Keratinocyte (primary cell): ENCODE results near the gene ATAD2B. TPM values are rescaled to one million over a fixed set of nuclear protein-coding genes. Genes with fewer than 3 reads are reported as not detected.

Experiments
- DNase-seq: peaks from one replicate; pipeline ENCODE4 v3.0.0-alpha.2; 2011; ENCODE audit warnings: low read depth, missing footprints, low spot score
- FAIRE-seq: peaks from 2 replicates; lab custom pipeline; 2011; peaks lifted over from hg19 to GRCh38; lab: Jason Lieb, UNC
- H2AFZ ChIP-seq: 2 replicates; pipeline ENCODE4 v1.6.0; 2012; ENCODE audit warnings: low read length, control low read depth, inconsistent platforms; ENCODE audit not compliant: control insufficient read depth
- H3K27ac ChIP-seq: 2 replicates; pipeline ENCODE4 v1.5.1; 2011; ENCODE audit warnings: low read length; ENCODE audit not compliant: control insufficient read depth, insufficient read depth
- H3K27me3 ChIP-seq: 3 replicates; pipeline ENCODE4 v1.6.0; 2011; ENCODE audit warnings: low read length; ENCODE audit not compliant: control insufficient read depth, insufficient read depth; ENCODE audit errors: extremely low read depth
- H3K36me3 ChIP-seq, 2 experiments: 2 replicates in 1 of 2; 3 replicates in 1 of 2; pipeline ENCODE4 v1.5.1; 2011; ENCODE audit warnings: low read length in 2 of 2, mild to moderate bottlenecking in 1 of 2; ENCODE audit not compliant: control insufficient read depth in 2 of 2, insufficient read depth in 2 of 2; ENCODE audit errors: extremely low read depth in 1 of 2
- H3K4me1 ChIP-seq: 3 replicates; pipeline ENCODE4 v1.5.1; 2011; ENCODE audit warnings: low read length; ENCODE audit not compliant: control insufficient read depth, insufficient read depth; ENCODE audit errors: extremely low read depth
- H3K4me2 ChIP-seq: 3 replicates; pipeline ENCODE4 v1.6.0; 2011; ENCODE audit warnings: low read depth, low read length; ENCODE audit not compliant: control insufficient read depth, insufficient read depth; ENCODE audit errors: extremely low read depth
- H3K4me3 ChIP-seq, 3 experiments: fragments of 200-600 bp in 1 of 3; sonication (generic) in 1 of 3; 2 replicates in 2 of 3; 3 replicates in 1 of 3; pipeline ENCODE4 v1.5.1; 2011 to 2016; ENCODE audit warnings: low read length in 3 of 3, mild to moderate bottlenecking in 3 of 3, control low read depth in 2 of 3, inconsistent platforms in 1 of 3, low read depth in 1 of 3, mixed read lengths in 1 of 3, mixed run types in 1 of 3, moderate library complexity in 1 of 3; ENCODE audit not compliant: control insufficient read depth in 2 of 3, insufficient read depth in 2 of 3; ENCODE audit errors: extremely low read depth in 1 of 3
- H3K79me2 ChIP-seq: 2 replicates; pipeline ENCODE4 v1.6.0; 2012; ENCODE audit warnings: low read length; ENCODE audit not compliant: control insufficient read depth, insufficient read depth
- H3K9ac ChIP-seq: 3 replicates; pipeline ENCODE4 v1.6.0; 2011; ENCODE audit warnings: low read length; ENCODE audit not compliant: control insufficient read depth, insufficient read depth; ENCODE audit errors: extremely low read depth
- H3K9me1 ChIP-seq: 3 replicates; pipeline ENCODE4 v1.6.0; 2011; ENCODE audit warnings: low read length; ENCODE audit not compliant: control insufficient read depth, insufficient read depth; ENCODE audit errors: extremely low read depth
- H3K9me3 ChIP-seq: 2 replicates; pipeline ENCODE4 v1.5.1; 2012; ENCODE audit warnings: low read depth, low read length; ENCODE audit not compliant: control insufficient read depth
- H4K20me1 ChIP-seq: 3 replicates; pipeline ENCODE4 v1.6.0; 2011; ENCODE audit warnings: low read length; ENCODE audit not compliant: control insufficient read depth, insufficient read depth; ENCODE audit errors: extremely low read depth
- EZH2 ChIP-seq: IDR thresholded peaks from one replicate; pipeline ENCODE4 v1.6.1; 2012; ENCODE audit warnings: inconsistent platforms, mild to moderate bottlenecking, low read length, moderate library complexity
- dilution Hi-C: fragments of 300-500 bp; cut with MboI; formaldehyde crosslinking; loops from one replicate; pipeline ENCODE4 v1.7.0; 2020; ENCODE audit warnings: low sequenced_read_pairs; ENCODE audit not compliant: extremely low pct_ligation_motif_present
- polyA plus RNA-seq, 5 experiments: library from polyadenylated mRNA; depleted of rRNA in 3 of 5; stranded (reverse) in 3 of 5; stranded (forward) in 1 of 5; unstranded in 1 of 5; fragments of >200 nt; gene quantifications; 1 replicate in 1 of 5; 2 replicates in 3 of 5; 3 replicates in 1 of 5; pipeline versions ENCODE4 v1.2.1 to v1.2.3, GENCODE V29; 2011 to 2012; ENCODE audit warnings: missing spikeins in 2 of 5, low read depth in 1 of 5, low replicate concordance in 1 of 5
- TF ChIP-seq, protein P1 (sequence below), 3 experiments: IDR thresholded peaks in 1 of 3; conservative IDR thresholded peaks in 1 of 3; optimal IDR thresholded peaks in 1 of 3; 2 replicates in 2 of 3; 3 replicates in 1 of 3; pipeline versions ENCODE3 to v1.5.1; 2011; ENCODE audit warnings: low read length in 3 of 3, mild to moderate bottlenecking in 3 of 3, moderate library complexity in 2 of 3, control low read depth in 1 of 3, inconsistent platforms in 1 of 3; ENCODE audit not compliant: insufficient read depth in 2 of 3; ENCODE audit errors: extremely low read depth in 1 of 3

ATAD2B gene
- polyA plus RNA-seq, 1 donor (not counting 4 experiments of a cell fraction or from before 2014, with no cell fraction given) = 4.4 TPM

DNA sequence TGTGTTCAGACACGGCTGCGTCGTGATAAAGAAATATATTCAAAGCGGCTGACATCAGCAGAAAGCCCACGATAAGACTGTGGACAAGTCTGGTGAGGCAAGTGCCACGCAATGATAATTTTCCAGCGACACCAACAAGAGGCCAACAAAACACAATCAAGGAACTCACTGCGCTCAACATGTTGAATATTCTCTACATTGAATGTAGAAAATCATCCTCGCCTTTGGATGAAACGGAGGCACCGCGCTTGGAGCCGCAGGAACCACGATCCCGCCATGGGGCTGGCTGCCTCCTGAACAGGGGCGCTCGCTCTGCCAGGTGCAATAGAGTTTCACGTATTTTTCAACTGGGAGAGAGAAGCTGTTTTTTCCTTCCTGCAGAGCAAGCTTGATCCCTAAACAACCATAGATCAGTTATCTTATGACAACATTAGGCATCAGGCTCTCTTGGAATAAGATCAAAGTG lies 220.3 kb downstream of the ATAD2B start:
- Histone ChIP-seq H2AFZ (no peak overlapping the region), H3K79me2 (no peaks in the 10 kb centered on the region), H3K36me3 (peaks cover 12 to 15% of the 10 kb centered on the region in 2 experiments), H4K20me1 (no peaks in the 10 kb centered on the region), H3K9me1 (no peaks in the 10 kb centered on the region), H3K4me2 (no peak overlapping the region), H3K4me3 (no peak overlapping the region), H3K9ac (no peak overlapping the region), H3K27me3 (no peaks in the 10 kb centered on the region), H3K4me1 (no peaks in the 10 kb centered on the region), H3K9me3 (no peaks in the 10 kb centered on the region), H3K27ac (no peak overlapping the region)
- dilution Hi-C loops = no loop called here
- TF ChIP-seq, protein P1, sequence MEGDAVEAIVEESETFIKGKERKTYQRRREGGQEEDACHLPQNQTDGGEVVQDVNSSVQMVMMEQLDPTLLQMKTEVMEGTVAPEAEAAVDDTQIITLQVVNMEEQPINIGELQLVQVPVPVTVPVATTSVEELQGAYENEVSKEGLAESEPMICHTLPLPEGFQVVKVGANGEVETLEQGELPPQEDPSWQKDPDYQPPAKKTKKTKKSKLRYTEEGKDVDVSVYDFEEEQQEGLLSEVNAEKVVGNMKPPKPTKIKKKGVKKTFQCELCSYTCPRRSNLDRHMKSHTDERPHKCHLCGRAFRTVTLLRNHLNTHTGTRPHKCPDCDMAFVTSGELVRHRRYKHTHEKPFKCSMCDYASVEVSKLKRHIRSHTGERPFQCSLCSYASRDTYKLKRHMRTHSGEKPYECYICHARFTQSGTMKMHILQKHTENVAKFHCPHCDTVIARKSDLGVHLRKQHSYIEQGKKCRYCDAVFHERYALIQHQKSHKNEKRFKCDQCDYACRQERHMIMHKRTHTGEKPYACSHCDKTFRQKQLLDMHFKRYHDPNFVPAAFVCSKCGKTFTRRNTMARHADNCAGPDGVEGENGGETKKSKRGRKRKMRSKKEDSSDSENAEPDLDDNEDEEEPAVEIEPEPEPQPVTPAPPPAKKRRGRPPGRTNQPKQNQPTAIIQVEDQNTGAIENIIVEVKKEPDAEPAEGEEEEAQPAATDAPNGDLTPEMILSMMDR (optimal IDR thresholded peaks at IDR 0.05 in 1 of 3, IDR thresholded peaks at IDR 0.05 in 1 of 3, conservative IDR thresholded peaks at IDR 0.05 in 1 of 3; ENCODE audit: extremely low read depth in 1 of 3, insufficient read depth in 2 of 3, low read length in 3 of 3) = no peak
- no peak for TF ChIP-seq EZH2
- DNase-seq = no peak
- FAIRE-seq = no peak

DNA sequence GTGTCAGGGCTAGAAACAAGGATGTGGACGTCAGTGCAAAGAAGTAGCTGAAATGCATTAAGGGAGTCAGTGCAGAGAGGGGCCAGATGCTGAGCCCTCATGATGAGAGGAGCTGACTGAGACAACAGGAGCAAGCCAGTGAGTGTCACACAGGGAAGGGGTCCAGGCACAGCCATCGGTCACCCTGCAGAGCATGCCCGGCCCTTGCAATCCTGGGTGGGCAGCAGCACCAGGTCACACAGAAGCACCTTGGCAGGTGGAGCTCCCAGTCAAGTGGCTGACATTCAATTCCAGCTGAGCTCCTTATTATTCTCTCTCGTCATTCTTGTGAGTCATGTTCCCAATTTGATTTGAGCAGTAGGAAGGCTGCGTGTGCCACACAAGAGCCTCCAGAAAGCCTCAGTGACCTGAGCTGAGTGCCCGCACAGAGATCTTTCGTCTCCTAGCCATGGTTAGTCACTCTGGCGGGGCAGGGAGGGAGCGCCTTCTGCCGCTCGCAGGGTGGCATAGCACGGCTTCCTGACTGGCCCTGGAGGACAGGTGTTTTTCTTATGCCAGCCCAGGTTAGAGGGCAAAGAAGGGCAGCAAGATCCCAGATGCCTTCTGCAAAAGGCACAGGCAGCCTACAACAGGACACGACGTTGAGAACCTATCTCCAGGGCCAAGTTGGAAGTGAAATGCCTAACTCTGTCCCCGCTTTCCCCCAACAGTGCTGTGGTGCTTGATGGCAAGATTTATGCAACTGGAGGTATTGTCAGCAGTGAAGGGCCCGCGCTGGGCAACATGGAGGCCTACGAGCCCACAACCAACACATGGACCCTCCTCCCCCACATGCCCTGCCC lies 220.9 kb downstream of the ATAD2B start:
- H3K36me3 ChIP-seq = peaks cover 12 to 17% of the 10 kb centered on the region in 2 experiments
- H2AFZ ChIP-seq = no peak overlapping the region
- no peaks in the 10 kb centered on the region for H4K20me1 ChIP-seq
- H3K9me3 ChIP-seq = no peaks in the 10 kb centered on the region
- H3K4me2 ChIP-seq = no peak overlapping the region
- no peaks in the 10 kb centered on the region for H3K4me1 ChIP-seq
- no peak overlapping the region for H3K27ac ChIP-seq
- dilution Hi-C loops = no loop called here
- H3K4me3 ChIP-seq = no peak overlapping the region
- H3K9ac ChIP-seq = no peak overlapping the region
- H3K9me1 ChIP-seq = no peaks in the 10 kb centered on the region
- FAIRE-seq = no peak
- TF ChIP-seq EZH2 = no peak
- TF ChIP-seq, protein P1 (optimal IDR thresholded peaks at IDR 0.05 in 1 of 3, IDR thresholded peaks at IDR 0.05 in 1 of 3, conservative IDR thresholded peaks at IDR 0.05 in 1 of 3; ENCODE audit: extremely low read depth in 1 of 3, insufficient read depth in 2 of 3, low read length in 3 of 3) = no peak
- H3K27me3 ChIP-seq = no peaks in the 10 kb centered on the region
- no peaks in the 10 kb centered on the region for H3K79me2 ChIP-seq
- no peak for DNase-seq
